Heart left ventricle (tissue), 13 donors: ENCODE results near the gene RBM20.

Experiments
- CTCF ChIP-seq, 12 donors: fragments of 200-600 bp; sonication (generic) in 4 of 12; IDR thresholded peaks; one replicate each; pipeline versions ENCODE4 v1.5.0 to v1.8.0; 2018 to 2022; ENCODE audit warnings: antibody characterized with exemption in 12 of 12, mild to moderate bottlenecking in 5 of 12
- POLR2A ChIP-seq, 2 donors: fragments of 450-650 bp; IDR thresholded peaks; one replicate each; pipeline ENCODE4 v1.6.1; 2017; ENCODE audit warnings: antibody characterized with exemption in 2 of 2, mild to moderate bottlenecking in 2 of 2, moderate library complexity in 2 of 2
- donor health status: ischemic (EF 13 %, LVEDD 7.1; RV severe dilation, severe dysfunction).
- donor health status: DM: no; HTN: yes; CAD: no.
- donor health status: DM: no; HTN: no; CAD: no.
- donor health status: ischemic (EF 25% LVEDD 6.9; RV normal size, moderate dysfunction).
- donor health status: ischemic (EF 25% LVEDD 5.7; RV mildly dilated, moderate dysfunction).
- donor health status: ischemic (EF 35%, LVEDD 5.7; RV mildly dilated, moderate dysfunction).
- donor health status: nonischemic (EF 11% LVEDD 7.7; RV severe dilation, severe dysfunction).
- donor health status: DM: yes; HTN: yes; CAD: no.
- donor health status: PGD.
- donor health status: ischemic (EF 29% LVEDD 5.4; RV normal size, mild dysfunction).
- donor health status: nonischemic (EF 23%, LVEDD 6.1; RV moderate dilation, normal function).

- TF ChIP-seq CTCF (IDR thresholded peaks at IDR 0.05): no peak
- no peak for TF ChIP-seq POLR2A (IDR thresholded peaks at IDR 0.05)
These were observed 176.2 kb downstream of the RBM20 start for GRCh38 chr10:110820321-110820814.
